Glomerular endothelial cell (primary cell): ENCODE data around the gene ARF5. TPM values are rescaled to one million over a fixed set of nuclear protein-coding genes. Genes with fewer than 3 reads are reported as not detected.
"Not testable (repeated sequence)": the region's sequence is repeated elsewhere in the genome, so short reads cannot be mapped to it uniquely, and the experiment has no call there.

ENCODE experiments used
- DNase-seq: peaks from one replicate; pipeline ENCODE4 v3.0.0-alpha.2; 2011; ENCODE audit warnings: low read depth, low spot score; ENCODE audit errors: extremely low read depth
- total RNA-seq: library from RNA; depleted of rRNA; stranded (reverse); fragments of >200 nt; gene quantifications from 2 replicates; pipeline ENCODE4 v1.2.3, GENCODE V29; 2015

Gene ARF5
- 194 and 259 TPM in 2 replicates for total RNA-seq

- no peak for DNase-seq
Measured at GRCh38 chr7:127588019-127588696, at the start of gene ARF5. TSS of gene ARF5 (plus strand) at chr7:127588411. CDS start at chr7:127588499, 88 bp downstream.

- no peak for DNase-seq
Measured at GRCh38 chr7:127539116-127539515, 49.1 kb upstream of the ARF5 start.

GRCh38 chr7:127540461-127540860 lies 47.8 kb upstream of the ARF5 start:
- DNase-seq = not testable (repeated sequence)

- no peak for DNase-seq
Measured at GRCh38 chr7:127541548-127541947, 46.7 kb upstream of the ARF5 start.

GRCh38 chr7:127546313-127546712 lies 41.9 kb upstream of the ARF5 start:
- no peak for DNase-seq

- no peak for DNase-seq
Measured at GRCh38 chr7:127550247-127550646, 38.0 kb upstream of the ARF5 start.

GRCh38 chr7:127551941-127552340 lies 36.3 kb upstream of the ARF5 start:
- no peak for DNase-seq

GRCh38 chr7:127556404-127556803 lies 31.8 kb upstream of the ARF5 start:
- DNase-seq = no peak

- DNase-seq = no peak
Measured at GRCh38 chr7:127557803-127558202, 30.4 kb upstream of the ARF5 start.

GRCh38 chr7:127566242-127566641 lies 22.0 kb upstream of the ARF5 start:
- DNase-seq = no peak

GRCh38 chr7:127568034-127568433 lies 20.2 kb upstream of the ARF5 start:
- DNase-seq = not testable (repeated sequence)

GRCh38 chr7:127571741-127572505 lies 16.3 kb upstream of the ARF5 start:
- DNase-seq = no peak

GRCh38 chr7:127578036-127578684 lies 10.1 kb upstream of the ARF5 start:
- no peak for DNase-seq

GRCh38 chr7:127578711-127579275 lies 9.4 kb upstream of the ARF5 start:
- DNase-seq = no peak

- DNase-seq = no peak
Measured at GRCh38 chr7:127580612-127581011, 7.6 kb upstream of the ARF5 start.

- no peak for DNase-seq
Measured at GRCh38 chr7:127581716-127582115, 6.5 kb upstream of the ARF5 start.

- no peak for DNase-seq
Measured at GRCh38 chr7:127582361-127582760, 5.8 kb upstream of the ARF5 start.

- DNase-seq = no peak
Measured at GRCh38 chr7:127584648-127585043, 3.6 kb upstream of the ARF5 start.

- peak; percentile 34 for DNase-seq
Measured at GRCh38 chr7:127585044-127585953, 2.9 kb upstream of the ARF5 start, which contains the start of gene GCC1. TSS of gene GCC1 (minus strand) at chr7:127585596. CDS start at chr7:127585182, 414 bp downstream.

GRCh38 chr7:127586346-127586745 lies 1.9 kb upstream of the ARF5 start:
- DNase-seq = no peak
